Activated B cell treated with CpG ODN at 0.5 μM for 24 hours (primary cell): ENCODE measurements around the gene CAMTA1. TPM values are rescaled to one million over a fixed set of nuclear protein-coding genes. Genes with fewer than 3 reads are reported as not detected.

Experiments
- ATAC-seq: fragments of 200-7000 bp; cut with Tn5 transposase; one replicate; pipeline ENCODE4 v1.10.0; 2021; ENCODE audit warnings: low read depth, mild to moderate bottlenecking, moderate library complexity
- CTCF ChIA-PET: fragments of 350-600 bp; sonication (Branson Sonifier 250); formaldehyde crosslinking; loops from one replicate; lab custom pipeline; 2021; ENCODE audit warnings: antibody characterized with exemption; lab: Charles Lee
- POLR2A ChIA-PET: fragments of 350-600 bp; sonication (Branson Sonifier 250); formaldehyde crosslinking; loops from one replicate; lab custom pipeline; 2021; ENCODE audit warnings: antibody characterized with exemption; lab: Charles Lee
- DNase-seq: peaks from one replicate; pipeline ENCODE4 v3.0.0; 2022
- H3K27ac Mint-ChIP-seq: one replicate; pipeline ENCODE4 v1.8.0; 2020; ENCODE audit warnings: mixed read lengths
- H3K27me3 Mint-ChIP-seq: one replicate; pipeline ENCODE4 v1.8.0; 2021; ENCODE audit warnings: mixed read lengths
- H3K36me3 Mint-ChIP-seq: one replicate; pipeline ENCODE4 v1.8.0; 2021; ENCODE audit warnings: low read depth, mixed read lengths
- H3K4me1 Mint-ChIP-seq: one replicate; pipeline ENCODE4 v1.8.0; 2021; ENCODE audit warnings: mixed read lengths
- H3K4me3 Mint-ChIP-seq: one replicate; pipeline ENCODE4 v1.8.0; 2020; ENCODE audit warnings: mild to moderate bottlenecking, mixed read lengths
- H3K9me3 Mint-ChIP-seq: one replicate; pipeline ENCODE4 v1.8.0; 2020; ENCODE audit warnings: mixed read lengths
- intact Hi-C: fragments of 100-400 bp; cut with micrococcal nuclease; formaldehyde crosslinking; loops from one replicate; pipeline ENCODE4 v1.15.1; 2024
- total RNA-seq: library from RNA; stranded (reverse); gene quantifications from 2 replicates; pipeline ENCODE4 v1.2.3, GENCODE V29; 2022
- TF ChIP-seq, protein P1 (sequence below): fragments of 200-600 bp; IDR thresholded peaks from one replicate; pipeline ENCODE4 v1.8.0; 2022; ENCODE audit warnings: antibody characterized with exemption, mild to moderate bottlenecking

Gene CAMTA1
- total RNA-seq, 1 donor from 2014 or later: 49.8 TPM

DNA sequence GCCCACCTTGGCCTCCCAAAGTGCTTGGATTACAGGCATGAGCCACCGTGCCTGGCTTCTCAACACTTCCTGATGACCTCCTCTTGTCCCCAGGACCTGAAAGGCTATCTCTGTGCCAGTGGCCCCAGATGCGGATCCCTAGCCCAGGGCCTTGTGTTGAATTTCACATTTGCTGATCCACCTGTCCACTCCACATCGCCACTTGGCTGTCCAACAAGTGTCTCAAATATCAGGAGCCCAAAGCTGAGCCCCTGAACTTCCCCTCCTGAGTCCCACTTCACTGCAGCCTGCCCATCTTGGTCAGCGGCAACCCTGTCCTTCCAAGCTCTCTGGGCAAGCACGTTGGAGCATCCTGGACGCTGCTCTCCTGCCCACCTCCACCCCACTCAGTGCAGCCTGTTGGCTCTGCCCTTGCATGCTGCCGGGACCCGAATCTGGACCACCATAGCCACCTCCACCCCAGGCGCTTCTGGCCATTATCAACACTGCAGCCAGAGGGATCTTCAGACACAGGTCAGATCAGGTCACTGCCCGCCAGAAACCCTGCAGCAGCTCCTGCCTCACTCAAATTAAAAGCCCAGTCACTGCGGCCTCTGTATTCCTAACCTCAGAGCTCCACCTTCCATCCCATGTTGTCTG lies 633.3 kb downstream of the CAMTA1 start:
- ChIA-PET POLR2A (no interaction called here), CTCF (no interaction called here)
- TF ChIP-seq, protein P1, sequence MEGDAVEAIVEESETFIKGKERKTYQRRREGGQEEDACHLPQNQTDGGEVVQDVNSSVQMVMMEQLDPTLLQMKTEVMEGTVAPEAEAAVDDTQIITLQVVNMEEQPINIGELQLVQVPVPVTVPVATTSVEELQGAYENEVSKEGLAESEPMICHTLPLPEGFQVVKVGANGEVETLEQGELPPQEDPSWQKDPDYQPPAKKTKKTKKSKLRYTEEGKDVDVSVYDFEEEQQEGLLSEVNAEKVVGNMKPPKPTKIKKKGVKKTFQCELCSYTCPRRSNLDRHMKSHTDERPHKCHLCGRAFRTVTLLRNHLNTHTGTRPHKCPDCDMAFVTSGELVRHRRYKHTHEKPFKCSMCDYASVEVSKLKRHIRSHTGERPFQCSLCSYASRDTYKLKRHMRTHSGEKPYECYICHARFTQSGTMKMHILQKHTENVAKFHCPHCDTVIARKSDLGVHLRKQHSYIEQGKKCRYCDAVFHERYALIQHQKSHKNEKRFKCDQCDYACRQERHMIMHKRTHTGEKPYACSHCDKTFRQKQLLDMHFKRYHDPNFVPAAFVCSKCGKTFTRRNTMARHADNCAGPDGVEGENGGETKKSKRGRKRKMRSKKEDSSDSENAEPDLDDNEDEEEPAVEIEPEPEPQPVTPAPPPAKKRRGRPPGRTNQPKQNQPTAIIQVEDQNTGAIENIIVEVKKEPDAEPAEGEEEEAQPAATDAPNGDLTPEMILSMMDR: no peak
- H3K27ac Mint-ChIP-seq: no peak overlapping the region
- DNase-seq: no peak
- peaks cover 2% of the 10 kb centered on the region for H3K27me3 Mint-ChIP-seq
- H3K4me3 Mint-ChIP-seq: no peak overlapping the region
- H3K9me3 Mint-ChIP-seq: peaks cover 8% of the 10 kb centered on the region
- H3K4me1 Mint-ChIP-seq: no peaks in the 10 kb centered on the region
- ATAC-seq: no peak
- H3K36me3 Mint-ChIP-seq: no peaks in the 10 kb centered on the region
- intact Hi-C loops: no loop called here

DNA sequence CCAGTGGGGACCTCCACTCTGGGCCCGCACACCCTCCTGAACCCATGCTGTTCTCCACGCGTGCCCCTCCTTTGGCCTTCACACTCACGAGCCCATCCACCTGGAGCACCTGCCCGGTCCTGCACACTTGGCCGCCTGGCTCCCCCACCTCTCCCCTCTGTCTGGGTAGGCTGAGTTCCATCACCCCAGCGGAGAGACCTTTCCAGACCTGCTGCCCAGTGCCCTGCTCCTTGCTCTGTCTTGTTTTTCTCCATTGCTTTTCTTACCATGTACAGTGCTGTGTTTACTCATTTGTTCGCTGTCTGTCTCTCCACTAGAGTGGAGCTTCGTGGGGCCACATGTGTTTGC lies 634.8 kb downstream of the CAMTA1 start:
- CTCF ChIA-PET: no interaction called here
- DNase-seq: no peak
- ATAC-seq: no peak
- POLR2A ChIA-PET: no interaction called here
- intact Hi-C loops: no loop called here
- H3K36me3 Mint-ChIP-seq: no peaks in the 10 kb centered on the region
- H3K4me3 Mint-ChIP-seq: no peak overlapping the region
- no peaks in the 10 kb centered on the region for H3K4me1 Mint-ChIP-seq
- TF ChIP-seq, protein P1: no peak
- H3K9me3 Mint-ChIP-seq: peaks cover 8% of the 10 kb centered on the region
- H3K27ac Mint-ChIP-seq: no peak overlapping the region
- peaks cover 2% of the 10 kb centered on the region for H3K27me3 Mint-ChIP-seq

DNA sequence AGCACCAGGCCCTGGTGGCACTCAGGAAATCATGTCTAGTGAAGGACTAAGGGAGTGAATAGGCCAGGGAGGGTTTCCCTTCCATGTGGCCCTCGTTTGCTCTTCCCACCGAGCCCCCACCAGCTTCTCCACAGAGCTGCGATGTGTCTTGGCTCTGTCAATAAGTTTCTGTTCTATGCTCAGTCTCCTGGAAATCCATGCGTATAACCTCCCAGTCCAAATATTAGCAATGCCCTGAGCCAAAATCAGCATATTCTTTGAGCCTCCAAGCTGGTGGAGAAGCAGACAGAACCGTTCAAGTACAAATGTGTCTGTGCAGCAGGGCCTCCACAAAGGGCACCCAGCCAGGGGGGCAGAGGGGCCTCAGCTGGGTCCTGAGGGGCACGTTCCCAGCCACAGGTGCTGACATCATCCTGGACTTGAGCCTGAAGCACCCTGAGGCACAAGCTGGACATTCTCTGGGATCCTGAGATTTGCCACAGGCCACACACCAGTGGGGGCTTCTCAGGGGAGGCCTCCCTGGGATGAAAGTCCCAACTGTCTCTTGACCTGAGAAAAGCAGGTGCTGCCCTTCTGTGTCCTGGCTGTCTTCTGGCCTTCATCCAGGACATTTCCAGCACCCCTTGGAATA lies 635.3 kb downstream of the CAMTA1 start:
- ATAC-seq: no peak
- no peak for DNase-seq
- ChIA-PET POLR2A (no interaction called here), CTCF (no interaction called here)
- Mint-ChIP-seq H3K4me1 (no peaks in the 10 kb centered on the region), H3K27me3 (peaks cover 2% of the 10 kb centered on the region), H3K36me3 (no peaks in the 10 kb centered on the region), H3K27ac (no peak overlapping the region), H3K9me3 (peaks cover 8% of the 10 kb centered on the region), H3K4me3 (no peak overlapping the region)
- TF ChIP-seq, protein P1: no peak
- intact Hi-C loops: no loop called here

DNA sequence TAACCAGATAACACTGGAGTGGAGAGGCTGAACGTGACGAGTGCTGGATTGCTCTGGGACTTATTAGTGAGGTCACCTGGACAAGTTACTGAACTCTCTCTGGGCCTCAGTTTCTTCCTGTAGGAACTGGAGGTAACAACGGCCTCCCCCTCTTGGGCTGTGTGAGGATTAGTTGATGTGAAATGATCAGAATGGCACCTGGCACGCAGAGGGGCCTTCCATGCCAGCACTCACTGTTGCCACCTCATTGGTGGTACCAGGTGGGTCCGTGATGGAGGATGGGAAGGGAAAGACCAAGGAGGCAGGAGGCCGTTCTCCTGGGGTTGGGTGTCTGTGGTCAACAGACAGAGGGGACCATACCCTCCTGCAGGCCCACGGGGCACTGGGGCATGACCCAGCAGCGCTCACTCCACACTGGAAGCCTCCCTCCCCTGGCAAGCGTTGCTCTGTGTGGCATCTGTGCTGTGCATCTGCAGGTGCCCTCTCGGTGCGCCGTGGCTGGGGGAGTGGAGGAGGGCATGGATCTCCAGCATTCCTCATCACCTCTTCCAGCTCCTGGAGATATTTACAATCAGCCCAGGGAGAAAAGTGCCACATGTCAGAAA lies 636.3 kb downstream of the CAMTA1 start:
- H3K36me3 Mint-ChIP-seq: no peaks in the 10 kb centered on the region
- ChIA-PET CTCF (no interaction called here), POLR2A (no interaction called here)
- ATAC-seq: no peak
- DNase-seq: peak; percentile 4
- TF ChIP-seq, protein P1: no peak
- H3K4me3 Mint-ChIP-seq: no peak overlapping the region
- no peak overlapping the region for H3K27ac Mint-ChIP-seq
- H3K27me3 Mint-ChIP-seq: peaks cover 2% of the 10 kb centered on the region
- H3K4me1 Mint-ChIP-seq: no peaks in the 10 kb centered on the region
- intact Hi-C loops: no loop called here
- H3K9me3 Mint-ChIP-seq: peaks cover 8% of the 10 kb centered on the region

DNA sequence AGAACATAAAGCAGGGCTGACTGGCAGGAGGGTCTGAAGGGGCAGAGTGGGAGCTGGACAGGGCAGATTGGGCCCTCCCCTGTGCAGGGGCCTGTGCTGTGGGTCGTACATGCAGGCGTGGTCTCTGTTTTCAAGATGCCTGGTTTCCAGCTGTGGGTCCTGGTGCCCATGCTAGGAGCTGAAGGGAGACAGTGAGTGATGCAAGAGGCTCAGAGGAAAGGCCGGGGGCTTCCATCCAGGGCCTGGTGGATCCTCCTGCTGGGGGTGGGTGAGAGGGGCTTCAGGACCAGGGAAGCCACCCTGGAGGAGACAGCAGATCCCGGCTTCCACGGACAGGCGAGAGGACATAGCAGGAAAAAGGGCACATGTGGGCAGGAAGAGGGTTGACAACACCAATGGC lies 636.8 kb downstream of the CAMTA1 start:
- DNase-seq: peak; percentile 7
- TF ChIP-seq, protein P1: no peak
- peaks cover 8% of the 10 kb centered on the region for H3K9me3 Mint-ChIP-seq

More for the DNA sequence above, 636.8 kb downstream of the CAMTA1 start:
- ChIA-PET POLR2A (no interaction called here), CTCF (no interaction called here)
- Mint-ChIP-seq H3K4me1 (no peaks in the 10 kb centered on the region), H3K4me3 (no peak overlapping the region), H3K27ac (no peak overlapping the region), H3K27me3 (peaks cover 2% of the 10 kb centered on the region), H3K36me3 (no peaks in the 10 kb centered on the region)
- intact Hi-C loops: no loop called here
- ATAC-seq: no peak
